T-helper 2 cell treated with Interferon-gamma antibody and Interleukin-4, amounts not matched to agents 100 ng/mL and 5 ng/mL, for 36 hours (primary cell): ENCODE results near the gene EP400. TPM values are rescaled to one million over a fixed set of nuclear protein-coding genes. Genes with fewer than 3 reads are reported as not detected.

ENCODE experiments used
- intact Hi-C: fragments of 100-400 bp; cut with micrococcal nuclease; formaldehyde crosslinking; loops from one replicate; pipeline ENCODE4 v1.15.1; 2023
- total RNA-seq: library from RNA; stranded (reverse); gene quantifications from 2 replicates; pipeline ENCODE4 v1.2.3, GENCODE V29; 2022

The EP400 gene
- total RNA-seq, 1 donor from 2014 or later = 56.4 TPM

GRCh38 chr12:131912518-131913274, 37.0 kb upstream of the EP400 start:
- intact Hi-C loops = no loop called here

DNA sequence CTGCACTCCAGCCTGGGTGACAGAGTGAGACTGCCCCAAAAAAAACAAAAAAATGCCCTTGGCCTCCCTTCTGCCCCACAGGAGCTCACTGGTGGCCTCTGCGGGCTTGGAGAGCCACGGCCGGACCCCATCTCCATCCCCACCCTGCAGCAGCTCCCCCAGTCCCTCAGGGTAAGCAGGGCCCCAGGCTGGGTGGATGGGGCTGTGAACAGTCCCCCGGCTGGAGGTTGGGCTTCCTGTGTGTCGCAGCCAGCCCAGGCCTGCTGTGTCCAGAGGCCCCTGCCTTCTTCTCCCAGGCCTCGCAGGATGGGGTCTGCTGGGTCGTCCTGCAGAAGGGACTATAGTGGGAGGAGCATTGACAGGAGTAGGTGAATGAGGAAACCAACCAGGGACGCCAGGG, 36.1 kb upstream of the EP400 start:
- intact Hi-C loops = no loop called here

- intact Hi-C loops = no loop called here
These were observed 35.5 kb upstream of the EP400 start for GRCh38 chr12:131914179-131914702.

GRCh38 chr12:131915000-131915689, 34.6 kb upstream of the EP400 start:
- intact Hi-C loops = no loop called here

- intact Hi-C loops = no loop called here
These were observed 33.9 kb upstream of the EP400 start for GRCh38 chr12:131915823-131916222.

DNA sequence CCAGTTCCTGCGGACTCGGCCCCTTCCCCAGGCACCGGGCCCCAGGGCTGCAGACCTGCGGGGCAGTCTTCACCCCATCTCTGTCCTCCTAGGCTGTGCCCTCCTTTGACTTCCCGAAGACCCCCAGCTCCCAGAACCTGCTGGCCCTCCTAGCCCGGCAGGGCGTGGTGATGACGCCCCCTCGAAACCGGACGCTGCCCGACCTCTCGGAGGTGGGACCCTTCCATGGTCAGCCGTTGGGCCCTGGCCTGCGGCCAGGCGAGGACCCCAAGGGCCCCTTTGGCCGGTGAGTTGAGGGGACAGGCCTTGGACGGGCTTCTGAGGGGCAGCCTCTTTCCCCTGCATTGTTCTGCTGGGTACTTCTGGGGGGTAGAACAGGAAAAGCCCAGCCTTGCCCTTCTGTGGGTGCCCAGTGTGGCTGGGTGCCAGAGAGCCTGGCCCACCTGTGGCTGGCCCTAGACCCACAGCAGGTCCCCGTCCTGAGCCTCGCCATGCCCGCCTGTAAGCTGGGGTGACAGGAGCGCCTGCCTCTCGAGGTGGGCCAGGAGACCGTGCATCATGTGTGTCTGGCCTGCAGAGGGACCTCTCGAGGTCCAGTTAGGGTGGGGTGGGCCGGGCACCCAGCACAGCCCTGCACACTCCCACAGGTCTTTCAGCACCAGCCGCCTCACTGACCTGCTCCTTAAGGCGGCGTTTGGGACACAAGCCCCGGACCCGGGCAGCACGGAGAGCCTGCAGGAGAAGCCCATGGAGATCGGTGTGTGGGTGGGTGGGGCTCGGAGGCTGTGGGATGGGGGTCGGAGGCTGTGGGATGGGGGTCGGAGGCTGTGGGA, 33.2 kb upstream of the EP400 start:
- intact Hi-C loops = no loop called here

GRCh38 chr12:131917139-131917710, 32.5 kb upstream of the EP400 start:
- intact Hi-C loops = no loop called here

GRCh38 chr12:131917711-131918306, 31.9 kb upstream of the EP400 start:
- intact Hi-C loops = no loop called here

DNA sequence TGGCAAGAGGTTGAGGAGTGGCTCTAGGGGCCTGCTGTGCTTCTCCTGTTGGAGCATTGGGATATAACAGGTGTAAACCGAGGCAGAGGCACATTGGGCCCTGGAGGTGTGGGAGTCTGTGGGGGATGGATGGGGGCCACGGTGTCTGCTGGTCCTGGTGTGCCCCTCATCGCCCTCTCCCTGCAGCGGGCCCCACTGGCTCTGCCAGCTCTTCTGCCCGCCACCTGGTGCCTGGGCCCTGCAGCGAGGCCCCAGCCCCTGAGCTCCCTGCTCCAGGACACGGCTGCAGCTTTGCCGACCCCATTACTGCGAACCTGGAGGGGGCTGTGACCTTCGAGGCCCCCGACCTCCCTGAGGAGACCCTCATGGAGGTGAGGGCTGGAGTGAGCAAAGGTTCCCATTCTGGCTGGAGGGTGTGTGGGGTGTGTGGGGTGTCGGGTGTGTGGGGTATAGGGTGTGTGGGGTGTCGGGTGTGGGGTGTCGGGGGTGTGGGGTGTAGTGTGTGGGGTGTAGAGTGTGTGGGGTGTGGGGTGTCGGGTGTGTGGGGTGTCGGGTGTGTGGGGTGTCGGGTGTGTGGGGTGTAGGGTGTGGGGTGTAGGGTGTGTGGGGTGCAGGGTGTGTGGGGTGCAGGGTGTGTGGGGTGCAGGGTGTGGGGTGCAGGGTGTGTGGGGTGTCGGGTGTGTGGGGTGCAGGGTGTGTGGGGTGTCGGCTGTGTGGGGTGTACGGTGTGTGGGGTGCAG, 31.3 kb upstream of the EP400 start:
- intact Hi-C loops = no loop called here

- intact Hi-C loops = no loop called here
These were observed 30.7 kb upstream of the EP400 start for GRCh38 chr12:131919051-131919347.

- intact Hi-C loops = no loop called here
These were observed 30.2 kb upstream of the EP400 start for GRCh38 chr12:131919366-131920156.

- intact Hi-C loops = no loop called here
These were observed 29.6 kb upstream of the EP400 start for GRCh38 chr12:131920157-131920508.

GRCh38 chr12:131920902-131921840, 28.6 kb upstream of the EP400 start:
- intact Hi-C loops = no loop called here

GRCh38 chr12:131921866-131922769, 27.6 kb upstream of the EP400 start:
- intact Hi-C loops = no loop called here

DNA sequence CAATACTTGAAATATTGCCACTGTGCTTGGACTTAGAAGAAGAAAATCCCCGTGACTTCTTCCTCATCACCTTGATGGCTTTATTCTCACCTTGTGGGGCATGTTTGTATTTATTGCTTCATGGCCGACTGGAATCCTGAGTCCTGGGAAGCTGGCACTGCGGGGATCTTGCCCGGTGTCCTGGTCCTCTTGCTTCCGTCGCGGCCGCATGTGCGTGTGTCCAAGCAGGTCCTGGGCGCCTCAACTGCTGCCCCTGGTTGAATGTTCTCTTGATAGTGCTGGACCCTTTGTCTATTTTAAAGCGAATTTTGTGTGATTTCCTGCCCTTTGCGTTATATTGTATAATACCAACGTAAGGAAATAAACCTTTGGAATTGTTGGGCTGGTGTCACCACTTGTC, 27.0 kb upstream of the EP400 start:
- intact Hi-C loops = no loop called here

GRCh38 chr12:131923260-131923659, 26.5 kb upstream of the EP400 start:
- intact Hi-C loops = no loop called here
